GM19372 (cell line): ENCODE measurements around the gene SLC4A11.
A peak's percentile ranks its signal among the peaks of the same experiment; 100 is the strongest.
"Not testable (repeated sequence)": the region's sequence is repeated elsewhere in the genome, so short reads cannot be mapped to it uniquely, and the experiment has no call there.

ENCODE experiments used
- ATAC-seq: cut with Tn5 transposase; IDR thresholded peaks from one replicate; pipeline ENCODE4 v1.9.1; 2021; ENCODE audit warnings: mild to moderate bottlenecking, low read depth, moderate library complexity; ENCODE audit not compliant: unreplicated experiment

The SLC4A11 gene

DNA sequence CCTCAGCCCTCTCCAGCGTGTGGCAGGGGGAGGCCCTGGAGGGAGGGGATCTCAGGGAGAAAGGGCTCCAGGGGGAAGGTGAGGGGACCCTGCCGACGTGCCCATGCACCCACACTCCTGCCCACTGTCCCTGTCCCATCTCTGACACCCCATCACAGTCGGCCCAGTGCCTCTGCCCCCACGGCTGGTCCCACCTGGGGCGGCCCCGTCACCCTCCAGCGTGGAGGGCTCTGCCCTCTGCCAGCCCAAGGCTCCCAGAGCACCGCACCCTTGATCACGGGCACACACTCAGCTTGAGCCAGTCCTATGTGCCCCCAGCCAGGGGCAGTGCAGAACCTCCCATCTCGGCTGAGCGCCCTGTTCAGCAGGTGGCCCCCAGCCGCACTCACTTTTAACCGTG, 9.2 kb downstream of the SLC4A11 start:
- ATAC-seq: no peak

DNA sequence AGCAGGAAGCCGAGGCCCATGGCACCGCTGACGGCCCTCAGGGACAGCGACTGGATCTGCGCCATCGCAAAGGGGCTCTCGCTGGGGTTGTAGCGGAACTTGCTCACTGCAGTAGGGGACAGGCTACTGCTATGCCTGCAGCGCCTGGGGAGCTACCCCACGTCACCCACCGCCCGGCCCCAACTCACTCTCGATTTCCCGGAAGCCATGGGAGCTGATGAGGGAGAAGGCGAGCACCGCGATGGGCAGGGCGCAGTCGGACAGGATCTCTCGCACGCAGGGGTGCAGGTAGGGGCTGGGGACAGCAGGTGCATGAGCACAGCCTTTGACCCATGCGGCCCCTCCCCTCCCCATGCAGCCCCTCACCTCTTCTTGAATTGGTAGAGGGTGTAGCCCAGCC, 9.8 kb downstream of the SLC4A11 start:
- ATAC-seq: no peak

DNA sequence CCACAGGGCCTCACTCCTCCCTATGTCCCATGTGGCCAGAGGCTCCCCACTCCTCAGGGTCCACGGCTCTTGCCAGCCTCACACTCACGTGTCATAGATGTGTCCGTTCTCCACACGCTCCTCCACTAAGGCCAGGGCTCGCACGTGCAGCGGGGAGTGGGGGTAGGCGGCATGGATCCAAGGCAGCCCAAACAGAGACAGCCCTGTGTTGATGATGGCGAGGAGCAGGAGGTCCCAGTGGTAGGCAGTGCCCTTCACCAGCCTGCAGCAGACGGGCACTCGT, 10.3 kb downstream of the SLC4A11 start:
- no peak for ATAC-seq

DNA sequence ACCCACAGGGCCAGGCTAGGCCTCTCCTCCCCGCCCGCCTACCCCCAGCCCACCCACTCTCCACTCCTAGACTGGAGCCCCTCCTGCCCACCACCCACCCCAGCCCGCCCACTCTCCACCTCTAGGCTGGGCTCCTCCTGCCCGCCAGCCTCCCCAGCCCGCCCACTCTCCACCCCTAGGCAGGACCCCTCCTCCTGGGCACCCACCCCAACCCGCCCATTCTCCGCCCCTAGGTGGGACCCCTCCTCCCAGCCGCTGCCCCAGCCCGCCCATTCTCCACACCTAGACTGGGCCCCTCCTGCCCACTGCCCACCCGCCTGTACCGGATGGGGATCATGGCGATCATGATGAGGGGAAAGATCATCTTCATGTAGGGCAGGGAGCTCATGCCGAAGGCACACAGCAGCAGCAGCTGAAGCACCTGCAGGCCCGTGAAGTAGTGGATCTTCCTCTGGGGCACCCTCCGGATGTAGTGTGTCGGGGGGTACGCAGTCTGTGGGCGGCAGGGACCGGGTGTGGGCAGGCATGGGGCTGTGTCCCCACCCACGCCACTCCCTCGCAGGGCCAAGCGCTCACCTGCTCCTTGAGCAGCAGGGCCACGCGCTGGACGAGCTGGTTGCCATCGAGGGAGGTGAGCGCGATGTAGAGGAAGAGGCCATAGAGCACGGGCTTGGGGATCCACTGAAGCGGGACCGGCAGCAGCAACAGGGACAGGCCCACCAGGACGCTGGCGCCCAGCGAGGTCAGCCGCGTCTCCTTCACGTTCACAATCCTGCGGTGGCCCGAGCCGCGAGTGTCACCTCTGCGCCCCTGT, 10.8 kb downstream of the SLC4A11 start:
- ATAC-seq: no peak

DNA sequence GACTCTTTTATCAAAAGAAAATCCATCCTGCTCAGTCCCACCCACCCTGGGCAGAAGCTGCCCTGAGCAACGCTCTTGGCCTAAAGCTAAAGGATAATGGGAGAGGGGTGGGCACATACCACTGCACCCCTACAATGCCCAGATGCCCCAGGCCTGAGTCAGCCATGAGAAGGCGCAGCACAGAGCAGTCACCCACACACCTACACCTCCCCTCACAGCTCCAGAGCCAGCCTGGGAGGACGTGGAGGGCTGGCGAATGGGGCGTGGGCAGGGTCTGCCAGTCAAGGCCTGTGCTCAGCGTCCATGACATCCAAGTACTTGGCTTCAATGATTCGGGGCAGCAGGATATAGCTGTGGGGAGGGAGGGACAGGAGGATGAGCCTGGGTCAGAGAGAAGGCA, 11.5 kb downstream of the SLC4A11 start:
- no peak for ATAC-seq

DNA sequence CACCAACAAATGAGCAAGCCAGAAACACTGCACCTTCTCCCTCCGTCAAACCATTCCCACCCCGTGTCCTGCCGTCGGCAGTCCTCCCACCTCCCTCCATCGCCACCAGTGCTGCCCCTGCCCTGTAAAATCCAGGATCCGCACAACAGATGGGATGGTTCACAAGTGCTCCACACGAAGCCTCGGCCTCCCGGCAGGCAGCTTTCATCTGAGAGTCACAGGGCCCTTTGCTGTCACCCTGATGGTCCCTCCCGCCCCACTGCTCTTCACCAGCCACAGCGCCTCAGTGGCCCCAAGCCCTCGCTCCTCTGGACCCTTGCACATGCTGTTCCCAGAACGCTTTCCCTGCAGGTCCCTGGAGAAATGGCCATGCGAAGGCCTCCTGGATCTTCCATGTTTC, 12.1 kb downstream of the SLC4A11 start:
- no peak for ATAC-seq

DNA sequence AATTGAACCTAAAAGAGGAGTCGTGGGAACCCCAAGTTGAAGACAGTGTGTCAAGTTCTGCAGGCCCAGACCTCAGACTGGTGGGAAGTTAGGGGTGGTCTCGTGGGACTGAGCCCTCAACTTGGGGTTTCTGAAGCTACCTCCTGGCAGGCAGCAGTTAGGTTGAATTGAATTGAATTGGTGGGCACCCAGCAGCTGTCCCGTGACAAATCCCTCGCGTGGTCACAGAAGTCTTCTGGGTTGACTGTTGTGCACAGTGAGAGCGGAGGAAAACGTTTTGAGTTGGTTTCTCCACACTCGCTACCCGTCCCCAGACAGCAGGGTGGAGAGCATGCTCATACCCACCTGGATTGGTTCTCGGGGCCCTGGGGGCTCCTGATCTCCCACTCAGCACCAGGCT, 12.9 kb downstream of the SLC4A11 start:
- ATAC-seq: no peak

DNA sequence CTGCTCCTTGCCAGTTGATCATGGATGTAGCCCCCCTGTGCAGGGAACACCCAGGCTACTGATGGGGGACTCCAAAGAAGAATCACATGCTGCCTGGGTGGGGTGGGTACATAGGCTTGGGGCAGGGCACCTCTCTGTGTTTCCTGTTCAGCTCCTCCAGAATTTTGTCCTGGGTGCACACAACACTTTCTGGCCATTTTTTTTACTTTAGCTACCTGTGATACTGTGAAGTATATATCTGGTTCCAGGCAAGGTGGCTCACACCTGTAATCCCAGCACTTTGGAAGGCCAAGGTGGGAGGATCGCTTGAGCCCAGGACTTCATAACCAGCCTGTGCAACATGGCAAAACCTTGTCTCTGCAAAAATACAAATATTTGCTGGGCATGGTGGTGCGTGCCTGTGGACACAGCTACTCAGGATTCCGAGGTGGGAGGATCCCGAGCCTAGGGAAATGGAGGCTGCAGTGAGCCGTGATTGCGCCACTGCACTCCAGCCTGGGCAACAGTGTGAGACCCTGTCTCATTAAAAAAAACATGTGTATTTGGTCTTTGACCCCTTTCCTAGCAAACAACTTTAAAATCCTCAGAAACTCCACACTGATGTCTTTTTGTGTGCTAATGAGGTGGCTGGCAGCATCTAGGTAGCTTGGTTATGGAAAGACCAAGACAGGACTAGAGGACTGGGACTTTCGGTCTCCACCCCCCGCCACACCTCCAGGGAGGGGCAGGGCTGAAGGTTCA, 14.1 kb downstream of the SLC4A11 start:
- no peak for ATAC-seq

DNA sequence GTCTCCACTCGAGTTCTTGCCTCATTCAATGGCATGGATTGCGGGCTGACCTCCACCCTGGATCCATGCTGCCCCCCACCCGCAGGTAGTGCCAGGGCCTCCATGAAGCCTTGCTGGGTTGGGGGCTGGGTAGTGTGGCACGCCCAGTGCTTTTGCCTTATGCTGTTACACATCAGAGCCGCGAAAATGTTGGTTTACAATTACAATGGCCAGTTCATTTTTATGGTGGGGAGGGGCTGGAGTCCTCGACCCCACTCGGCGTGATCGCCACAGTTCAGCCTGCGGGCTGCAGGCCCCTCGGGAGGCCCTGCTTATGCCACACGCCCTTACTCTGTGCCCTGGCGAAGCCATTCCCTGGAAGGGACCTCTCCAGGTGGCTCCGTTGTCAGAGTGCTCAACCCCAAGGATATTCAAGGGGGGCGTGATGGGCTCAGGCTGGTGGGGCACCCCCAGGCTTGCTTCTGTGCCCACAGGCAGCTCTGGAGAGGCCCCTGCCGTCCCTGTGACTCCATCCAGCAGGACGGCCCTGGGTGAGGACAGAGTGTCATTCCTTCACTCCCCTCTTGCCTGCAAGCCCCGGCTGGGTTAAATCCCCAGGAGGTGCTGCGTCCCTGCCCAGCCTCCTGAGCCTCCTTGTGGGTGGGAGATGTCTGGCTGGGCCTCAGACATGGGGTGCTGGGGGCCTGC, 14.9 kb downstream of the SLC4A11 start:
- no peak for ATAC-seq

DNA sequence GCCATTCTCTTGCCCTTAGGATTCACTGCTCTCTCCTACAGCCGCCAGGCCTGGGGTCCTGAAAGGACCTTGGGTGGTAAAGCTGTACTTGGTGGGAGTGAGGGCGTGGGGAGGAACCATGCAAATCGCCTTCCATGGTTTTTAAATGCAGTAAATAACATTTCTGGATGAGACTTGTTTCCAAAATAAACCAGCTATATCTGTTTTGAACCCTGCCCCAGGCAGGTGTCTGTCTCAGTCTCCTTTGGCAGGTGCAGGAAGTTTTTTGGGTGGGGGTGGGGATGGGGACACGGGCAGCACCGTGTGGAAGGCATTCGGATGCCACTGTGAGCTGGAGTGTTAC, 15.4 kb downstream of the SLC4A11 start:
- no peak for ATAC-seq

DNA sequence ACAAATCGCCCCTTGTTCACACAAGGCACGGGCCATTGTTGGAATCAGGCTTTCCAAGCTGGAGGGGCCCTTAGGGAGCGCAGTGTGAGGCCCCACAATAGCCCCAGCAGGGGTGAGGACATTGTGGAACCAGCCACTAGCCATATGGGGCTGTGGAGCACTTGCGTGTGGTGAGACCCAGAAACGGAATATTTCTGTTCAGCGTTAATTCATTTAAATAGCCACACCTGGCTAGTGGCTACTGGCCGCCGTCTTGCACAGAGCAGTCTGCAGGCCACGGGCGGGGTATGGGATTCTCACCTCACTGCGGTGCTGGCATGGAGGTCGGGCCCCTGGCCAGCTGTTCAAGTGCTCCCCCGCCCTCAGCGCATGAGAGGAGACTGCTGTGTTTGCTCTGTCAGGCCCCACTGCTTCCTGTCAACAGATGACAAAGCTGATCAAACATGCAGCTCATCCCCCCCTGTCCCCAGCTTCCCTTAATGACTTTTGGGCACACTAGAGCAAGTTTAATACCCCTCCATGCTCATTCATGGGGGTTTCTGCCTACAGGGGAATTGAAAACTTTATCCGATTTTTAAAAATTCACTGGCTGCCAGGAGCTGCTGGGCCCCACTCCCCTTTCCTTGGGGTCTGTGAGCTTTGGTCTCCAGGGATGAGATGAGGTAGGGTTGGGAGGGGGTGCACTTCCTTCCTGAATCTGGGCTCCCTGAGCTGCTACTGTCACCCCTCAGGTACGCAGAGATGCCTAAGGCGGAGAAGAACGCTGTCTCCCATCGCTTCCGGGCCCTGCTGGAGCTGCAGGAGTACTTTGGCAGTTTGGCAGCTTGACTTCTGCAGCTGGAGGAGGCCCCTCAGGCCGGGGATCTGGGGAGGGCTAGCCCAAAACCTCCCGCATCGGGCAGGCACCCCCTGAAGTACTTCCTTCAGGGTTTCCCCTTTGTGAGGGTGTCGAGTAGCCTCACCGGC, 16.1 kb downstream of the SLC4A11 start:
- ATAC-seq: no peak

DNA sequence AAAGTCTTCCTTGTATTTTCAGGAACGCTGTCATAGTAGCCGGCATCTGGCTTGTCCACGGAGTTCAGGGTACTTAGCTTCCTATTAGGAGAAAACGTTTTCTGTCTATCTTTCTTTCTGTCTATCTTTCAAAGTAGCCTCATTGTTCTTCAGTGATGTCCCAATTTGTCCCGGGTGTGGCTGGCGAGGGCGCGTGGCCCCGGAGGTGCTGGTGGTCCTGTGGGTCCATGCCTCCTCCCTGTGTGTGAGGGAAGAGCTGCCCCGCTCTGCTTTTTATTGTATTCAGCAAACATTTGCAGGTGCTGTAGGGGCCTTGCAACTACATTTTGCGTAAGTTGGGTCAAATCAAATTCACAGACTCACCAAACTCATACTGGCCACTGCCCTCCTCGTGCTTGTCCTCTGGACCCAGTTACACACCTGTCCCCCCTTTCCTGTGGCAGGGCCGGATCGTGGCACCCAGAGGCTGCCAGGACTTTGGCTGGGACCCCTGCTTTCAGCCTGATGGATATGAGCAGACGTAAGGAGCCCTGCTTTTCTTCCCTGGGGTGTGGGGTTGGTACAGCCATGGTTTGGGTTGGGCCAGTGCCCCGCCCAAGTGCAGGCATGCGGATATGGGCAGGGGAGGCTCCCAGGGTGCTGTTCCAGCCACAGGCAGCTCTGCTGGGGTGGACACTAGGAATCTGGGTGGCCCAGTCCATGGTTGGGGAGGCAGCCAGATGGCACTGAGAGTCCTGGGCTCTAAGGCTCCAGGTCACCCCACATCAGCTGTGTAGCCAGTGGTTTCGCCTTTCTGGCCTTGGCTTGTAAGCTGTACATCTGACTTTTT, 17.4 kb downstream of the SLC4A11 start:
- no peak for ATAC-seq

DNA sequence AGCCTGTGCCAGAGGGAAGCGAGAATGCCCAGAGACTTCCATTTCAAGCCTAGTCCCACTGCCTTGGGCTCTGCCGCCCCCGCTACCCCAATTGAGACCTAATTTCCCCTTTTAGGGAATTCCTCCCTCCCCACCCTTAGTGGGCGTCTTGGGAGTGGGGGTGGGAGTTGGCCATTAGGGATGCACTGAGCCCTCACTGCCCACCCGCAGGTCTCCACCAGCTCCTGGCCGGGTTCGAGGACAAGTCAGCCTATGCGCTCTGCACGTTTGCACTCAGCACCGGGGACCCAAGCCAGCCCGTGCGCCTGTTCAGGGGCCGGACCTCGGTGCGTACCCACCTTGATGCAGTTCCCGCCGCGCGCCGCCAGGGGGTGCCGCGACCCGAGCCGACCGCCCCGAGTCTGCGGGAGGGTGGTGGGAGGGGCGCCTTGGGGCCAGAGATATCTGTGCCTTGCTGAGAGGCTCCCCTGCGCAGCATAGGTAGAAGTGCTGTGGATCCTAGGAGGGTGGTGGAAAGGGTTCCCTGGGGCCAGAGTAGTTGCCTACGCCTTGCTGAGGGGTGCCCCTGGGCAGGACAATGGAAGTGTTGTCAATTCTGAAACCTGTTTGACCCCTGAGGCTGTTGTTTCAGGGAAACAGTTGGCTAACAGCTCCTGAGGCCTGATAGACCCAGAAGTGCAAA, 20.5 kb downstream of the SLC4A11 start:
- peak; percentile 87 for ATAC-seq

DNA sequence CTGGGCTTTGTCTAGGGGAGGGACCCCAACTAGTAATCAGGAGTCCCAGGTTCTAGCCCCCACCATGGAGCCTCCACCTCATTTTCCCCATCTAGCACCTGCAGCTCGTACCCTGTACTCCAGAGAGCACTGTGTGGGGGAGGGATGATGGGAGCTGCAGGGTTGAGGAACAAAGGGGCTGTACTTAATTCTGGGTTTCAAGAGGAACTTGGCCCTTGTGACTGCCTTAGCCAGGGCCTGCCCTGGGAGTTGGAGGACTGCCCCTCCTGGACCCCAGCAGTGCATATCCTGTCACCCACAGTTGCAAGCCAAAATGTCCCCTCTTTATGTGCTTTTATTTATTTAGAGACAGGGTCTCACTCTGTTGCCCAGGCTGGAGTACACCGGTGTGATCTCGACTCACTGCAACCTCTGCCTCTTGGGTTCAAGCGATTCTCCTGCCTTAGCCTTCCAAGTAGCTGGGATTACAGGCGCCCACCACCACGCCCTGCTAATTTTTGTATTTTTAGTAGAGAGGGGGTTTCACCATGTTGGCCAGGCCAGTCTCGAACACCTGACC, 23.6 kb downstream of the SLC4A11 start:
- ATAC-seq: not testable (repeated sequence)

DNA sequence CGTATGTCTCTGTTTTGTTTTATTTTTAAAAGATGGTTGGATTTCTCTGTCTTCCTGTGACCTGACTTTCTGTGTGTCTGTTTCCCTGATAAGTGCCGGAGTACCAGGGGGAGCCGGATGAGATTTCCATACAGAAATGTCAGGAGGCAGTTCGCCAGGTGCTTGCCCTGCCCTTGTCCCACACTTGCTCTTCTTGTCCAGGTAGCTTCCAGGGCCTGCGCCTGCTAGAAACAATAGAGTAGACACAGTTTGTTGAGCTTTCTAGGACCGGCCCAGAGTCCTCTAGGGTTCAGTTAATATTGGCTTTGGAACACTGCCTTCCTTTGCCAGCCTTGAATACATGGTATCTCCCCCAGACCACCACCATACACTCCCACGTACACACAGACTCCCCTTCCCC, 25.8 kb downstream of the SLC4A11 start:
- ATAC-seq: no peak

DNA sequence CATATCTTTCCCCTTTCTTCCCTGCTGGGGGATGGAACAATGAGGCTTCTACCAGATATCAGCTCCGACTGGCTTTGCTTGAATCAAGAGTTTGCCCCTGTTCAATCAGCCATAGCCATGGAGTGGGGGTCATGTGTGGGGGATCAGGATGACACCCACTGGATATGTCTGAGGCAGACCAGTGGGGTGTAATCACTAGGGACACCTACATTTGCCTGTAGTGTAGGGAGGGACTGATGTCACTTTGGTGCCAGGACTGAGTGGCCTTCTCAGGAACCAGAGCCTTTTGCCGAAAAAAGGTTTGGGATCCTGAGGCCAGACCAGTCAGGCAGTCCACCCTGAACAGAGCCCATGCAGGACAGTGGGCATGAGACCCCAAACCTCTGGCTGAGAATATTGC, 28.6 kb downstream of the SLC4A11 start:
- no peak for ATAC-seq

DNA sequence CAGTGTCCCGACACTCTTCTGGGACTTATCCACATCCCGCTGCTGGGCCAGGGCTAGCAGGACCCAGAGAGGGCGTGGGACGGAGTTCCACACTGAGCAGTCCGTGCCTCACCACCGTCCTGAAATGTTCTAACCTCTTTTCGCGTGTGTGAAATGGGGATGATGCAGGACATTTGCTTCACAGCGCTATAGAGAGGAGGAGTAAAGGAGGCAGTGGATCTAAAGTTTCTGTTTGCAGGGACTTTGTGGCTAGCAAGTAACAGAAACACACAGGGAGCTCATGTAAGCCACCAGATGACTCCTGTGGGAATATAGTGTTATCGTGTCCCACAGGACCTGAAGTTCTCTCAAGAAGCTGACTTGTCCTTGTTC, 29.1 kb downstream of the SLC4A11 start:
- ATAC-seq: no peak

DNA sequence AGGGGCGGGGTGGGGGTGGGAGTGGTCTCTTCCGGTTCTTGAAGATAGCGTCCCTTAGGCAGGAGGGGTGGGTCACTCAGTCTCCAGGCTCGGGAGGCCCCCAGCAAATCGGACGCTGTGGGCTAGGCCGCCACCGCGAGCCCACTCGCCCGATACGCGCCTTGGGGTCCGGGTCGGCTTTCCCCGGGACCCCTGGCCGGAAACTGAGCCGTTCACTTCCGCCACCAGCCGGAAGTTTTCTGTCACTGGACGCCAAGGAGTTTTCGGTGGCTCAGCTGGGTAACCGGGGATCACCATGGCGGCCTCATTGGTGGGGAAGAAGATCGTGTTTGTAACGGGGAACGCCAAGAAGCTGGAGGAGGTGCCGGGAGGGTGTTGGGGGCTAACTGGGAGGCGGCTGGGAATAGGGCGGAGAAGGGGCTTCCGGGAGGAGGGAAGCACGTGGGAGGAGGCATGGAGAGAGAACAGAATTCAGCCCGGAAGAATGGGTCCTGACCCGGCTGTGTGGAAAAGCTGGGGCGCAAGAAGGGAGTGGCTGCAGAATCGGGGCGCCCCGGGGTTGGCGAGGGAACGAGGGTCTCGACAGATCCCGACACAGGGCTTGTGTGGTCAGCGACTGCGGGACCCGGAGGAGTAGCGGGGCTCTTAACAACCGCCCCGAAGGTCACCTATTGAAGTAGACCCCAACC, 29.6 kb downstream of the SLC4A11 start, which contains the start of gene ITPA:
Gene ITPA, plus strand, starts transcription at position 242 of the 689 bp plus-strand sequence. Its CDS starts 54 bp downstream, at position 296.
- ATAC-seq: no peak
